K562 (cell line): ENCODE data around the gene ADCY1.

Source experiments
- BRF2 ChIP-seq: IDR thresholded peaks from 3 replicates; pipeline ENCODE4 v1.6.1; 2011; ENCODE audit warnings: borderline replicate concordance, mild to moderate bottlenecking; ENCODE audit not compliant: insufficient read length, insufficient read depth
- EP400 ChIP-seq: fragments of 450-650 bp; IDR thresholded peaks from 2 replicates; pipeline ENCODE4 v1.6.1; 2017; ENCODE audit warnings: antibody characterized with exemption, mild to moderate bottlenecking, moderate library complexity
- HINFP ChIP-seq: fragments of 450-650 bp; conservative IDR thresholded peaks from 2 replicates; pipeline ENCODE4 v1.6.1; 2016; ENCODE audit warnings: missing genetic modification characterization, low read depth, mild to moderate bottlenecking, control low read depth, missing compliant biosample characterization
- HNRNPL ChIP-seq: fragments of 200-400 bp; formaldehyde crosslinking; IDR thresholded peaks from 2 replicates; pipeline ENCODE4 v1.6.1; 2017; ENCODE audit warnings: low read depth, mild to moderate bottlenecking, low read length
- MCM2 ChIP-seq: fragments of 450-650 bp; IDR thresholded peaks from 2 replicates; pipeline ENCODE4 v1.6.1; 2017; ENCODE audit warnings: low read depth, mild to moderate bottlenecking
- MLX ChIP-seq, 2 experiments: fragments of 450-650 bp in 1 of 2; sonication (generic) in 1 of 2; formaldehyde crosslinking; conservative IDR thresholded peaks; 2 replicates each; pipeline versions ENCODE4 v1.4.0 to v1.8.1; 2020 to 2022; ENCODE audit warnings: mild to moderate bottlenecking in 1 of 2, missing genetic modification reagents in 1 of 2
- MYNN ChIP-seq, 2 experiments: sonication (generic); formaldehyde crosslinking in 1 of 2; IDR thresholded peaks; 2 replicates each; pipeline versions ENCODE4 v1.5.0 to v1.6.1; 2016 to 2020; ENCODE audit warnings: antibody characterized with exemption in 1 of 2, missing genetic modification reagents in 1 of 2
- PATZ1 ChIP-seq: fragments of 250-450 bp; sonication (Bioruptor Pico); IDR thresholded peaks from 2 replicates; pipeline ENCODE4 v1.5.0; 2020; ENCODE audit warnings: mild to moderate bottlenecking, borderline replicate concordance
- POLR2A ChIP-seq: fragments of 450-650 bp; conservative IDR thresholded peaks from 2 replicates; pipeline ENCODE4 v1.6.1; 2016
- TRIM28 ChIP-seq: fragments of 450-650 bp; IDR thresholded peaks from 2 replicates; pipeline ENCODE4 v1.6.1; 2017
- TSHZ1 ChIP-seq: fragments of 250-450 bp; sonication (Bioruptor Pico); IDR thresholded peaks from 2 replicates; pipeline ENCODE4 v1.4.0; 2020; ENCODE audit warnings: mild to moderate bottlenecking, moderate library complexity
- ZNF766 ChIP-seq: fragments of 200-800 bp; sonication (Bioruptor generic); conservative IDR thresholded peaks from 2 replicates; pipeline ENCODE4 v1.6.1; 2016; ENCODE audit warnings: missing genetic modification characterization, missing compliant biosample characterization

GRCh38 chr7:45574416-45574668, 174 bp downstream of the ADCY1 start:
- TF ChIP-seq HINFP (tag) (no peak), MCM2 (no peak), MYNN (IDR thresholded peaks at IDR 0.05) (no peak), MYNN (CRISPR knock-in tag; IDR thresholded peaks at IDR 0.05) (no peak), PATZ1 (CRISPR knock-in tag) (no peak), ZNF766 (no peak), BRF2 (no peak), POLR2A (no peak), MLX (CRISPR knock-in tag; conservative IDR thresholded peaks at IDR 0.05) (no peak), TRIM28 (no peak), TSHZ1 (CRISPR knock-in tag) (no peak), EP400 (no peak), HNRNPL (no peak)
